PC-9 (cell line): ENCODE data around the gene PLPPR1.

Source experiments
- EZH2 ChIP-seq: fragments of 200-600 bp; sonication (generic); IDR thresholded peaks from 2 replicates; pipeline ENCODE4 v1.8.0; 2017; ENCODE audit warnings: antibody characterized with exemption, low read depth
- TF ChIP-seq, protein P1 (sequence below): fragments of 200-600 bp; sonication (generic); conservative IDR thresholded peaks from 2 replicates; pipeline ENCODE4 v1.6.1; 2017; ENCODE audit warnings: mixed run types, antibody characterized with exemption, mild to moderate bottlenecking, moderate library complexity

DNA sequence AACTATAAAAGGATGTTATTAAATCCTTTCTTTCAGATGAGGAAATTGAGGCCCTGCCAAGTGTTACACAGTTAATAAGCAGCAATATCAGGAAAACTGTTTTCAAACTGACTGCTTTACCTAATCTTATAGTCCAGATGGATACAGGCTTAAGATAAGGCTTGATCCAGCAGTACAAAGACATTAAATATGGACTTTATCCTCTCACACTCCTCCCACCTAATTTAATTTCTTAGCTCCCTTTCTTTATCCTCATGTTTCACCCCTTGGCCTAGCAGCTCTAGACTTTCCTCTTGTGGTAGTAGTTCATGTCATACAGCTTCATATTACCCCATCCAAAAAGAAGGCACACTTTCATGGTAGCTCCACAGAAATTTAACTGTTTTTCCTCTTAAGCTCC is 191.8 kb downstream of the PLPPR1 start:
- TF ChIP-seq EZH2 = no peak
- TF ChIP-seq, protein P1, sequence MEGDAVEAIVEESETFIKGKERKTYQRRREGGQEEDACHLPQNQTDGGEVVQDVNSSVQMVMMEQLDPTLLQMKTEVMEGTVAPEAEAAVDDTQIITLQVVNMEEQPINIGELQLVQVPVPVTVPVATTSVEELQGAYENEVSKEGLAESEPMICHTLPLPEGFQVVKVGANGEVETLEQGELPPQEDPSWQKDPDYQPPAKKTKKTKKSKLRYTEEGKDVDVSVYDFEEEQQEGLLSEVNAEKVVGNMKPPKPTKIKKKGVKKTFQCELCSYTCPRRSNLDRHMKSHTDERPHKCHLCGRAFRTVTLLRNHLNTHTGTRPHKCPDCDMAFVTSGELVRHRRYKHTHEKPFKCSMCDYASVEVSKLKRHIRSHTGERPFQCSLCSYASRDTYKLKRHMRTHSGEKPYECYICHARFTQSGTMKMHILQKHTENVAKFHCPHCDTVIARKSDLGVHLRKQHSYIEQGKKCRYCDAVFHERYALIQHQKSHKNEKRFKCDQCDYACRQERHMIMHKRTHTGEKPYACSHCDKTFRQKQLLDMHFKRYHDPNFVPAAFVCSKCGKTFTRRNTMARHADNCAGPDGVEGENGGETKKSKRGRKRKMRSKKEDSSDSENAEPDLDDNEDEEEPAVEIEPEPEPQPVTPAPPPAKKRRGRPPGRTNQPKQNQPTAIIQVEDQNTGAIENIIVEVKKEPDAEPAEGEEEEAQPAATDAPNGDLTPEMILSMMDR = no peak
